B cell (primary cell): ENCODE results near the gene TMPRSS11E.

Experiments
- CTCF ChIP-seq: fragments of 200-600 bp; IDR thresholded peaks from one replicate; pipeline ENCODE4 v1.8.0; 2022; ENCODE audit warnings: antibody characterized with exemption, mild to moderate bottlenecking
- EZH2 ChIP-seq: IDR thresholded peaks from 2 replicates; pipeline ENCODE4 v1.6.1; 2012; ENCODE audit warnings: borderline replicate concordance, low read depth, mild to moderate bottlenecking, moderate library complexity, low read length; ENCODE audit not compliant: insufficient read depth, poor library complexity, severe bottlenecking

GRCh38 chr4:68406479-68406859, 40.8 kb upstream of the TMPRSS11E start:
- TF ChIP-seq CTCF (no peak), EZH2 (no peak)
